Parathyroid adenoma (tissue), 2 donors: ENCODE data around the gene OR6X1.

Source experiments
- H2AFZ ChIP-seq: fragments of 300-600 bp; sonication (generic); one replicate; pipeline ENCODE4 v1.7.0; 2017; ENCODE audit warnings: antibody characterized with exemption, mild to moderate bottlenecking
- H3K27ac ChIP-seq: fragments of 300-600 bp; sonication (generic); one replicate; pipeline ENCODE4 v1.7.0; 2017
- H3K27me3 ChIP-seq: fragments of 300-600 bp; sonication (generic); one replicate; pipeline ENCODE4 v1.7.0; 2017; ENCODE audit warnings: low read length; ENCODE audit not compliant: control insufficient read depth, insufficient read depth
- H3K36me3 ChIP-seq: fragments of 300-600 bp; sonication (generic); one replicate; pipeline ENCODE4 v1.7.0; 2017; ENCODE audit warnings: low read length; ENCODE audit not compliant: control insufficient read depth, insufficient read depth
- H3K4me1 ChIP-seq: fragments of 300-600 bp; sonication (generic); one replicate; pipeline ENCODE4 v1.7.0; 2017; ENCODE audit warnings: control low read depth
- H3K4me2 ChIP-seq: fragments of 300-600 bp; sonication (generic); one replicate; pipeline ENCODE4 v1.7.0; 2017; ENCODE audit warnings: low read length
- H3K4me3 ChIP-seq: fragments of 300-600 bp; sonication (generic); one replicate; pipeline ENCODE4 v1.7.0; 2017; ENCODE audit warnings: low read depth, low read length
- H3K79me2 ChIP-seq: fragments of 300-600 bp; sonication (generic); one replicate; pipeline ENCODE4 v1.7.0; 2017; ENCODE audit warnings: control low read depth
- H3K9ac ChIP-seq: fragments of 300-600 bp; sonication (generic); one replicate; pipeline ENCODE4 v1.7.0; 2017; ENCODE audit warnings: mild to moderate bottlenecking
- H3K9me3 ChIP-seq: fragments of 300-600 bp; sonication (generic); one replicate; pipeline ENCODE4 v1.7.0; 2017; ENCODE audit warnings: low read length; ENCODE audit not compliant: control insufficient read depth
- TF ChIP-seq, protein P1 (sequence below): fragments of 300-600 bp; sonication (generic); IDR thresholded peaks from one replicate; pipeline ENCODE4 v1.7.0; 2017; ENCODE audit warnings: antibody characterized with exemption, mild to moderate bottlenecking
- donor health status: primary hyperparathyroidism.

The OR6X1 gene

DNA sequence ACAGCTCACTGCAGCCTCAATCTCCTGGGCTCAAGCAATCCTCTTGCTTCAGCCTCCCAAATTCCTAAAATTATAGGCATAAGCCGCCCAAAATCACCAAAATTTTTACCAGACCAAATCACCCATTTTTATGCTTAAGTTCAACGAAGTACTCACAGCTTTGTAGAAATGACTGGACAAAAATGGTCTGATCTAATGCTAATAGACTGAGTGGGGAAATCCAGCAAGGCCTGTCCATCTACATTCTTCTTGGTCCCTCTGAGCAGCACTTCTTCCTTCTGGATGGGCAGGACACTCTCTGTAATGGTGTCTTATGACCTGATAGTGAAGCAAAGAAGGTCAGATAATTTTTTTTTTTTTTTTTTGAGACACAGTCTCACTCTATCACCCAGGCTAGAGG, 18.7 kb upstream of the OR6X1 start:
- Histone ChIP-seq H3K79me2 (no peaks in the 10 kb centered on the region), H3K4me2 (no peak overlapping the region), H3K9ac (no peak overlapping the region), H3K27me3 (no peaks in the 10 kb centered on the region), H2AFZ (no peak overlapping the region), H3K4me1 (no peaks in the 10 kb centered on the region), H3K9me3 (no peaks in the 10 kb centered on the region), H3K36me3 (no peaks in the 10 kb centered on the region), H3K4me3 (no peak overlapping the region), H3K27ac (no peak overlapping the region)
- TF ChIP-seq, protein P1, sequence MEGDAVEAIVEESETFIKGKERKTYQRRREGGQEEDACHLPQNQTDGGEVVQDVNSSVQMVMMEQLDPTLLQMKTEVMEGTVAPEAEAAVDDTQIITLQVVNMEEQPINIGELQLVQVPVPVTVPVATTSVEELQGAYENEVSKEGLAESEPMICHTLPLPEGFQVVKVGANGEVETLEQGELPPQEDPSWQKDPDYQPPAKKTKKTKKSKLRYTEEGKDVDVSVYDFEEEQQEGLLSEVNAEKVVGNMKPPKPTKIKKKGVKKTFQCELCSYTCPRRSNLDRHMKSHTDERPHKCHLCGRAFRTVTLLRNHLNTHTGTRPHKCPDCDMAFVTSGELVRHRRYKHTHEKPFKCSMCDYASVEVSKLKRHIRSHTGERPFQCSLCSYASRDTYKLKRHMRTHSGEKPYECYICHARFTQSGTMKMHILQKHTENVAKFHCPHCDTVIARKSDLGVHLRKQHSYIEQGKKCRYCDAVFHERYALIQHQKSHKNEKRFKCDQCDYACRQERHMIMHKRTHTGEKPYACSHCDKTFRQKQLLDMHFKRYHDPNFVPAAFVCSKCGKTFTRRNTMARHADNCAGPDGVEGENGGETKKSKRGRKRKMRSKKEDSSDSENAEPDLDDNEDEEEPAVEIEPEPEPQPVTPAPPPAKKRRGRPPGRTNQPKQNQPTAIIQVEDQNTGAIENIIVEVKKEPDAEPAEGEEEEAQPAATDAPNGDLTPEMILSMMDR = no peak

DNA sequence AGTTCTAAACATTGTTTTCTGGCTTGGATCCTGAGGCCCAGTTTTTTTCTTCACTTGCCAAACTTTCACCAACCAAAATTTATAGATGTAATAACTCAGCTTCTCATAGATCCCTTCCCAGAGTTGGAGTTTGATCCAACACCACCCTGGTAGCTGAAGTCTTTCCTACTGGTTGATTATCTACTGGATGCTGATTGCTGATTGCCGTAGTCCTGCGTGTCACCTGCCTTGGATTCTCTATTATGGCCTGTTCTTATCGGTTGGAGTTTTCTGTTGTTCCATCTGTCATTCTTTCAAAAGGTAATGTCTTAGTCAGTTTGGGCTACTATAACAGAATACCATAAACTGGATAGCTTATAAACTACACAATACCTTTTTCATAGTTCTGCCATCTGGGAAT, 17.3 kb upstream of the OR6X1 start:
- Histone ChIP-seq H2AFZ (no peak overlapping the region), H3K9ac (no peak overlapping the region), H3K4me1 (no peaks in the 10 kb centered on the region), H3K9me3 (no peaks in the 10 kb centered on the region), H3K4me3 (no peak overlapping the region), H3K4me2 (no peak overlapping the region), H3K36me3 (no peaks in the 10 kb centered on the region), H3K27ac (no peak overlapping the region), H3K27me3 (no peaks in the 10 kb centered on the region), H3K79me2 (no peaks in the 10 kb centered on the region)
- TF ChIP-seq, protein P1 = no peak

DNA sequence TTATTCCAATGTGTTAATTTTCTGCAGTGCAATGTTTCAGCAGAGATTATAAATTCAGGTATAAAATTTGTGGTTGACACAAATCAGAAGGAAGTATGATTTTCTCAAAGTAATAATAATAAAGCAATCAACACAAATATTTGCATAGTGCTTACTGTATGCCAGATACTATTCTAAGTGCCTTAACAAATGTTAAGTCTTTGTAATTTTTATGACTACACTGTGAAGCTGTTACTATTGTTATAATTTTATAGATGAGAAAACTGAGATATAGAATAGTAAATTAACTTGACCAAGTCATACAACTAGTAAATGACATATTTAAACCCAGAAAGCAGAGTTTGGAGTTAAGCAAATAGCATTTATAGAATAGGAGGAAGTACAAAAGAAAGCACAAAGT, 16.4 kb upstream of the OR6X1 start:
- no peaks in the 10 kb centered on the region for H3K36me3 ChIP-seq
- no peaks in the 10 kb centered on the region for H3K9me3 ChIP-seq
- no peak overlapping the region for H3K9ac ChIP-seq
- H2AFZ ChIP-seq = no peak overlapping the region
- no peaks in the 10 kb centered on the region for H3K4me1 ChIP-seq
- H3K4me3 ChIP-seq = no peak overlapping the region
- TF ChIP-seq, protein P1 = no peak
- H3K27ac ChIP-seq = no peak overlapping the region
- no peaks in the 10 kb centered on the region for H3K27me3 ChIP-seq
- H3K4me2 ChIP-seq = no peak overlapping the region
- no peaks in the 10 kb centered on the region for H3K79me2 ChIP-seq

DNA sequence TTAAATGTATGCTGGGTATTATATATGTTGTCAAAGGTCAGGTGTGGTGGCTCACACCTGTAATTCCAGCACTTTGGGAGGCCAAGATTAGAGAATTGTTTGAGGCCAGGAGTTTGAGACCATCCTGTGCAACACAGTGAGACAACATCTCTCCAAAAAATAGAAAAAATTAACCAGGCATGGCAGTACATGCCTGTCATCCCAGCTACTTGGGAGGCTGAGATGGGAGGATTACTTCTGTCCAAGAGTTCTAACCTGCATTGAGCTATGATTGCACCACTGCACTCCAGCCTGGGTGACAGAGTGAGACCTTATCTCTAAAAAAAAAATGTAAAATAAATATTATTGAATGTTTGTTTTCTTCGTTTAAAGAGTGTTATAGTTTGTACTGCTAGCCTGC, 11.3 kb upstream of the OR6X1 start:
- Histone ChIP-seq H3K27ac (no peak overlapping the region), H3K36me3 (no peaks in the 10 kb centered on the region), H3K4me2 (no peak overlapping the region), H3K4me3 (no peak overlapping the region), H3K79me2 (no peaks in the 10 kb centered on the region), H3K27me3 (no peaks in the 10 kb centered on the region), H3K9me3 (no peaks in the 10 kb centered on the region), H2AFZ (no peak overlapping the region), H3K4me1 (no peaks in the 10 kb centered on the region), H3K9ac (no peak overlapping the region)
- TF ChIP-seq, protein P1 = no peak

DNA sequence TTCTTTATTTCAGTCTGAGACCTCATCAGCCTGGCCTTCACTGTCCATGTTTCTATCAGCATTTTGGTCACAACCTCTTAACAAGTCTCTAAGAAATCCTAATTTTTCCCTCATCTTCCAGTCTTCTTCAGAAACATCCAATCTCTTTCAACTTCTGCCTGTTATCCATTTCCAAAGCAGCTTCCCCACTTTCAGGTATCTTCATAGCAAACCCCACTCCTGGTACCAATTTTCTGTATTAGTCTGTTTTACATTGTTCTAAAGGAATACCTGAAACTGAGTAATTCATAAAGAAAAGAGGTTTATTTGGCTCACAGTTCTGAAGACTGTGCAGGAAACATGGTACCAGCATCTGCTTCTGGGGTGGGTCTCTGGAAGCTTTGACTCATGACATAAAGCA, 8.1 kb upstream of the OR6X1 start:
- H3K4me2 ChIP-seq = no peak overlapping the region
- no peak overlapping the region for H3K27ac ChIP-seq
- no peak overlapping the region for H2AFZ ChIP-seq
- no peak overlapping the region for H3K9ac ChIP-seq
- H3K9me3 ChIP-seq = no peaks in the 10 kb centered on the region
- H3K4me1 ChIP-seq = no peaks in the 10 kb centered on the region
- no peaks in the 10 kb centered on the region for H3K36me3 ChIP-seq
- no peak overlapping the region for H3K4me3 ChIP-seq
- no peaks in the 10 kb centered on the region for H3K27me3 ChIP-seq
- H3K79me2 ChIP-seq = no peaks in the 10 kb centered on the region
- TF ChIP-seq, protein P1 = no peak
